Stimulated activated CD8-positive, alpha-beta memory T cell treated with anti-CD3 and anti-CD28 coated beads, Interleukin-2, amount 100 ng/mL, for 48 hours (primary cell): ENCODE results near the gene MYBPC2.

Experiments used
- DNase-seq, 2 donors: peaks; one replicate each; pipeline ENCODE4 v3.0.0-alpha.2; 2020; ENCODE audit warnings: low read depth in 2 of 2

MYBPC2 gene

DNA sequence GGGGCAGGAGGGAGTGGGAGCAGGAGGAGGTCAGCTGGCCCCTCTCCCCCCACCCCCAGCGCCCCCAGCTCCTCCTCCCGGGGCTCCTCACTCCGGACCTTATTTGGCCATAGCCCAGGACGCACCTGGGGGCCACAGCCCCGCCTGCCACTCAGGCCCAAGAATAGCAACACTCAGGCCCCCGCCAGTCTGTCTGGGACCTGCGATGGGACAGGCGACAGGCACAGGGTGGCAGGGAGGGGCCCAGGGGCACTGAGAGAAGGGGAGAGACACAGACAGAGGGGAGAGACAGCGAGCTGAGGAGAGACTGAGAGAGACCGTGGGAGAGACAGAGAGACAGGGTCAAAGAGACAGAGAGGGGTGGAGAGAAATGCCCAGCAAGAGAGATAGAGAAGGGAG is 68.1 kb downstream of the MYBPC2 start:
- DNase-seq: no peak

DNA sequence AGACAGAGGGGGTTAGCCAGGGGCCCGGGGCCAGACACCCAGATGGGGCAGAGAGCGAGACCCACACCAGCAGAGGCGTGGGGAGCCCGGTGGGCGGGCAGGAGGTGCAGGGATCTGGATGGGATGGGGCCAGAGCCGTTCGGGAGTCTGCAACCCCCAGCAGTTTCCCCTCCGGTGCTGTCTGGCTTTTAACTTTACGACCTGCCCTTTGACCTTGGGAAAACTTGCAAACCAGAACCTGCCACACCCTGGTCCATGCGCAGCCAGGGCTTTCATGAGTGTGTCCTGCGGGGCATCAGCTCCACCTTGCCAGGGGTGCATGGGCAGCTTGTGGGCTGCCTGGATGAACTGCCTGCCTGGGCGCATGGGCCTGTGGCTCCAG is 68.5 kb downstream of the MYBPC2 start:
- no peak for DNase-seq

DNA sequence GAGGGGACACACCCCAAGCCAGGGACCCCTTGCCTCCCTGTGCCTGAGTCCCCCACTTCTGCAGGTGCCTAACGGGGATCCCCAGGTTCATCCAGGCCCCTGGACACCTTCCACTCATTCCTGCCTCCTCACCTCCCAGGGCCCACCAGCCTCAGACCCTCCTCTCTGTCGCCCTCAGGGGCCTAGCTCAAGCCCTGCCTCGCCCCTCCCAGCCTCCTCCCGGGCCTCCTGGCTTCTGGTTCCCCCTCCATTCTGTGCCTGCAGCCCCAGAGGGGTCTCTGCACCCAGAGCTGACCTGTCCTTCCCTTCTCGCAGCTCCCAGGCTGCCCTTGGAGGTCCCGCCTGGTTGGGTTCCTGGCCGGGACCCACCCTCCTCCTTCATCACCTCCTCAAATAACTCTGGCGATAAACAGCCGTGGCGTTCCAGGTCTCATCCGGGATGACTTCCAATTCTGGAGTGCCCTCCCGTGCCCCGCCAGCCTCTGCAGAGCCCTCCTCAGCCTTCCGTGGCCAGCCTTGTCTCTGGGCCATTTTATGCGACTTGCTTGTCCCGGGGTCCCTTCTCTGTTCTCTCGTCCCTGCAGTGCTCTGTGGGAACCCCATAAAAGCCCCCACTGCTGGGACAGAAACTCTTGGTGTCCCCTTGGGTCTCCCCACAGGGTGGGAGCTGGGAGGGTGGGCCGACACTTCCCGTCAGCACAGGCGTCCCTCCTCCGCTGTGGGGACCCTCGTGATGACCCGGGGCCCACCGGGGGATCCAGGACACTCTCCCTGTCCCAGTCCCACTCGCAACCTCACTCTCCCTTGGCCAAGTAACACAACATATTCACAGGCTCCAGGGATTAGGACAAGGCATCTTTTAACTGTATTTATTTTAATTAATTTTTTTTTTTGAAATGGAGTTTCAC is 69.1 kb downstream of the MYBPC2 start:
- no peak for DNase-seq

DNA sequence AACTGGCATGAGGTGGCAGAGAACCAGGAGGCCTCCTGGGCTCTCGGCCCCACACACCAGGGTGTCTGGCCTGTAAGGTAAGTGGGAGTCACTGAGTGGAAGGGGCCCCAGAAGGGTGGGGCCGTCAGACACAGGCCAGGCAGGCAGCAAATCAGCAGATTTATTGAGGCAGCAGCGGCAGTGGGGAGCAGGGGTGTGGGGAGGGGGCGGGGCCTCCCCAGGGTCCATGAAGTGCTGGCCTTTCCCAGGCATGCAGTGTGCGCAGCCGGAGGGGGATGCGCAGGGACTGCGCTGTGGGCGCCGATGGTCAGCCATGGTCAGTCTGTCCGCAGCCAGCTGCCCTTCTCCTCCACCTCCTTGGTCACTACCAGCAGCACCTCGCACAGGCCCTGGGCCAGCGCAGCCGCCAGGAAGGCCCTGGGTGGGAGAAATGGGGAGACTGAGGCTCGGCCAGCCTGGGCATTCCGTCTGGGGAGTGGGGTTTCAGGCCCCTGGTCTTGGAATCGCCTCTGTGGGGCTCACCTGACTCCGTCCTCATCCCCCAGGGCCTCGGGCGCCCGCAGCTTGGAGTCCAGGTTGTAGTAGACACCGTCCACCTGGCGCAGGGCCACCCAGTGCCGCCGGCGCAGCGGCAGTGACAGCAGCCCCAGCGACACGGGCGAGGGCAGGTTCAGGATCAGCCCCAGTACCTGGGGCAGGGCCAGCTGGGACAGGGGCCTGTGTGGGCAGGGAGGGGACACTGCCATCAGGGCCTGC is 73.3 kb downstream of the MYBPC2 start:
- DNase-seq: no peak

DNA sequence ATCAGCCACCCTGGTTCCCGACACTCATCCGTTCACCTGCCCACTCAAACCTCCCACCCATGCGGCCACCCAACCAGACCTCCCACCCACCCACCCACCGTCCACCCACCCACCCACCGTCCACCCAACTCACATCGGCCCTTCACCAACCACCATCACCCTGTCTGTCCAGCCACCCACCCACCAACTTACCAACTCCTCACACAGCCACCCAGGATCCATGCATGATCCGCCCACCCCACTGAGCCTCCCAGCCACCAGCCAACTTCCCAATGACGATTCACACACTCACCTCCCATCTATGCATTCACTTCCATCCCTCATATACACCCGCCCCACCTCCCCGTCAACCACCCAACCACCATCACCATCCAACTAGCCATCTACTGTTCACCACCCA is 74.0 kb downstream of the MYBPC2 start:
- DNase-seq: no peak

DNA sequence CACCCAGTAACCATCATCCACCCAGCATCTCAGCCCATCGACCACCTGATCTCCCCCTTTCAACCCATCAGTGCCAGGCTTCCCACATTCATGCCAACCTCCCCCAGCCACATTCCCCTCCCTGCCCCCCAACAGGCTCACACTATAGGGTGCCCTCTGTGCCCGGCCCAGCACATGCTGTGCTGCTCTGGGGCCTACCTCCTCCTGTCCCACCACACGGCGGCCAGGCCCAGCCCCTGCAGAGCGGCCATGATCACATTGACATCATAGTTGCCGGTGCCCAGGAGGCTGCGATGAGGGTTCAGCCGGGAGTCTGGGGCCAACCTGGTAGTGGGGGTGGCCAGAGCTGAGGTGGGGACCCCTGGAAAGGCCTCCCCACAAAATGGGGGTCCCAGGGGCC is 74.7 kb downstream of the MYBPC2 start:
- no peak for DNase-seq

DNA sequence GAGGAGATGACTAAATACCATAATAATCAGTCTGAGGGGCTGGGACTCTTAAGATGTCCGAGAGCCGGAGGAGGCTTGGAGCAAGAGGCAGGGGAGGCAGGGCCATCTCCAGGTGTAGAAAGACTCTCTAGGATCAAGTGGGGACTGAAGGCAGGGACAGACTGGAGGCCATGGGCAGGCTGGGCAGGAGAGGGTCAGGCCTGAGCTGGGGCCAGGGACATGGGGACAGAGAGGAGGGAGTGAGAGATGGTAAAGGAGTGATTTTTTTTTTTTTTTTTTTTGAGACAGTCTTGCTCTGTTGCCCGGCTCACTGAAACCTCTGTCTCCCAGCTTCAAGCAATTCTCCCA is 76.1 kb downstream of the MYBPC2 start:
- DNase-seq: no peak

DNA sequence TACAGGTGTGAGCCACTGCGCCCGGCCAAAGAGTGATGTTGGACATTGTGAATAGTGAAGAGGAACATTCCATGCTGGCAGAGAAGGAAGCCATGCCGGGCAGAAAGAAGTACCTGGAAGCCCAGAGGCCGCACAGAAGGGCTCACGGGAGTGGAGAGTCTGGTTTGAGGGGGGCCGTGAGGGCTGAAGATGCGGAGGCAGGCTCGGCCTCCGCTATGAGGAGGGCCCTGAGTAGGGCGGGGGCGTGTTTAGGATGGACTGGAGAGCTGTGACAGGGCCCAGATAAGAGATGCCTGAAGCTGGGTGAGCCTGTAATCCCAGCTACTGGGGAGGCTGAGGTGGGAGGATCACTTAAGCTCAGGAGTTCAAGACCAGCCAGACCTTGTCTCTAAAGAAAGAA is 76.7 kb downstream of the MYBPC2 start:
- DNase-seq: no peak

DNA sequence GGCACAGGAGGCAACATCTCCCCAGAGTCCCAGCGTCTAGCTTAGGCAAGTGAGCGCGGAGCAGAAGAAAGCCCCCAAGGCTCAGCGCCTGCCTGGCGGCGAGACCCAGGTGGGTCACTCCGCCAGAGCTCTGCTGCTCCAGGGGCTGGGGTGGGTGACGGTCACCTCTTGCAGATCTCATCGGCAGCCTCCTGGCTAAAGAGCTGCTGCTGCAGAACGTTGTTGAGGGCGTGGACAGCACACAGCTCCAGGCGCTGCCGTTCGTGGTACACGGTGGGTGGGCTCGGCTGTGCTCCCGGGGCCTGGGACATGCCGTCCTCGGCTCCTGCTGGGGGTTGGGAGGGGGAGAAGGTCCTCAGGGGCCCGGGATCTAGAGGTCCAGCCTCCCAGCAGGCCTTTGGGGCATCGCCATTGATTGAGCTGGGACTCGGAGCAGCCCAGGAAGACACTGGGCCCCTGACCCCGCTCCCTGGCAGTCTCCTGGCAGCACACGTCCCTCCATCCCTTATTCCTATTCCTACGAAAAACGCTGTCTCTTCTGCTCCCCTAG is 77.5 kb downstream of the MYBPC2 start:
- DNase-seq: no peak

DNA sequence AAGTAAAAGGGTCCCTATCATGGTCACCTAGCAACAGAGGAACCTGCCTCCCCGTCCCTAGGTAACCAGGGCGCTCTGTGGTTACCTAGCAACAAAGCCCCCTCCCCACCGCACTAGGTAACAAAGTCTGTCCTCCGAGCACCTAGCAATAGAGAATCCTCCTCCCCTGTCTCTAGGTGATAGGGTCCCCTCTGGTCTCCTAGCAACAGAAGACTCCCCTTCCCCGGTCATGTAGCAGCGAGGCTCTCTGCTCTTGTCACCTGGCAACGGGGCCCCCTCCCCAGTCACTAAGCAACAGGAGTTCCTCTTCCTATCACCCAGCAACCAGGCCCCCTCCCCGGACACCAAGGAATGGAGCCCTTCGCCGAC is 78.0 kb downstream of the MYBPC2 start:
- DNase-seq: no peak

DNA sequence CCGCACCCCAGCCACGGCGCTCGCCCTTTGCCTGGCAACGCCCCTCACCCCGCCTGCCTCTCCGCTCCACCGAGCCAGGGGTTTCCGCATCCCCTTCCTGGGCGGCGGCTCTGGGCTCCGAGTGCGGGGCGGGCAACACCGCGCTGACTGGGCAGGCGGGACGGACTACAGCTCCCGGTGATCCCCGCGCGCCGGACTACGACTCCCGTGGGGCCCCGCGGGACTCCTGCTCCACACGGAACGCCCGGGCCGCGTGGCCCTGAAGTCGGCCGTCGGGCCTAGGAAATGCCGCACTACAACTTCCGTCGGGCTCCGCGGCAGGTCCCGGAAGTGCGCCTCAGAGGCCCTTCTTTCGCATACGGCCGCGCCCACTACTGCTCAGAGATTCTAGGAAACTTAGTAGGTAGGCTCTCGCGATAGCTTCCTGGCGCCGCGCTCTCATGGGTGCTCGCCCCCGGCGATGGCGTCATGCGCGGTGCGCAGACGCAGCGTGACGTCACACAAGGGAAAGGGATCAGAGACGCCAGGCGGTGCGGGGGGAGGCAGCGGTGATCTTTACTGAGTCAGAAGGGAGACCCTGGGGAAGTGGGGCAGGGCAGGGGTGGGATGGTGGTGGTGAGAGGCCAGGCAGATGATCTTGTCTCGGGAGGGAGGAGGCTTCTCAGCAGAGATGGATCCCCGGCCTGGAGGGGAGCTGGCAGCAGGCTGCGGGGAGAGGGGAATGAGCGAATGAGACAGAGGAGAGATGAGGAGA is 78.6 kb downstream of the MYBPC2 start, which contains the start of gene JOSD2:
Gene JOSD2 (minus strand): TSS at position 123 of the 754 bp plus-strand sequence. CDS start 760 bp downstream, outside the sequence.
- DNase-seq: peak; percentile 93

DNA sequence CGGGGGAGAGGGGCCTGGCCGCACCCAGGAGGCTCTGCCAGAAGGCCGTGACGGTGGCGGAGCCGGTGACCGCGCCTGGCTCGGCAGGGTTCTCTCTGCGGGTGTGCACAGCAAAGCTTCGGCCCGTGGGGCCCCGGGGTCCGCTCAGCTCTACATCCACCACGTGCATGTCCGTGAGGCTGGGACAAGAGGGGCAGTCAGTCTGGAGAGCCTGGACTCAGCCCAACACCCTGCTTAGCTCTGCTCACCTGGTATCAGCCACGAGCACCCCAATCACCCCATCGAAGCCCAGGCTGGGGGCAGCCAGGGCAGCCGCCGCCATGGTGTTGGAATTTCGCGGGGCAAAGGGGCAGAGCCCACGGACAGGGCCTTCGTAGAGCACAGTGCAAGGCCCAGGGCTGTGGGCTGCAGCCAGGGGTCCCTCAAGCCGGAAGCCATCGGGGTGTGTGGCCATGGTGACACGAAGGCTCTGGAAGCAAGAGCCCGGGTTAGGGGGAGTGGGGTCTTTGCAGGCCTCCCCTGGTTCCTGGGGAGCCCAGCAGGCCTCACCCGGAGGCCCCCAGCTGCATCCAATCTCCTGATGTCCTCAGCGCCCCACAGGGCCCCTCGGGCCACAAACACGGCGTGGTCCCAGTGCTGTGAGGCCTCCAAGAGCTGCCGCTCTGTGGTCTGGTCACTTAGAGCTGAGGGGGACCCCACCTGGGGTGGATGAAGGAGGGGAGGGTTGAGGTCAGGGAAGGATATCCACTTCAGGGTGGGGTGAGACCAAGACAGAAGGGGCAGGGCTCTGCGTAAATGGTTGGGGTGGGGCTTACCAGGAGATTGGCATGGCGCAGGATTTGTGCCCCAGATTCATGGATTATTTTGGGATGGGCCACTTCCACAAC is 79.7 kb downstream of the MYBPC2 start:
- no peak for DNase-seq

DNA sequence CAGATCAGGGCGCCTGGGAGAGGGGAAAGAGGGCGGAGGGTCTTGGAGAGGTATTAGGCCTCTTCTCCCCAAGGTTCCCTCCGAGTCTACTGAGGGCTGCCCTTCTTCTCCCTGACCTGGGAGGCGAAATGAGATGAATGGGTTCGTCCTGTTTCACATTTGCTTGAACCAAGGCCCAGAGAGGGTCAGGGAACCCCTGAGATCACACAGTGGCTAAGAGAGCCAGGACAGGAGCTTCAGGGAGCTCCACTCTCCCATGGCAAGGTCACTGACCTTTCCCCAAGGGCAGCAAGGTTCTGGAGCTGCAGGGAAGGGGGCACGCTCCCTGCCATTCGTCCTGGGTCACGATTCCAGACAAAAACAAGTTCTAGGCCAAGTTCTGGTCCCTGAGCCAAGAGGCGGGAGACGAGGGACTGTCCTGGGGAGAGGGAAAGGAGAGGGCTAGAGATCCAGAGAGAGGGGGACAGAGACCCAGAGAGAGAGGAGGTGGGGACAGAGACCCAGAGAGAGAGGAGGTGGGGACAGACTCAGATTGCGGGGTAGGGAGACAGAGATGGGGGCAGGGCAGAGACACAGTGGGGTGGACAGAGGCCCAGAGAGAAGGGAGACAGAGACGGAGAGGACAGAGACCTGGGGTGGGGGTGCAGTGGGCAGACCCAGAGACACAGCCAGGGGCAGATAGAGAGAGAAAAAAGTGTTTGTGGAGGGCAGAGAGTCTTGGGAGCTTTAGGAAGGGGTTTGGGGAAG is 80.5 kb downstream of the MYBPC2 start:
- no peak for DNase-seq

DNA sequence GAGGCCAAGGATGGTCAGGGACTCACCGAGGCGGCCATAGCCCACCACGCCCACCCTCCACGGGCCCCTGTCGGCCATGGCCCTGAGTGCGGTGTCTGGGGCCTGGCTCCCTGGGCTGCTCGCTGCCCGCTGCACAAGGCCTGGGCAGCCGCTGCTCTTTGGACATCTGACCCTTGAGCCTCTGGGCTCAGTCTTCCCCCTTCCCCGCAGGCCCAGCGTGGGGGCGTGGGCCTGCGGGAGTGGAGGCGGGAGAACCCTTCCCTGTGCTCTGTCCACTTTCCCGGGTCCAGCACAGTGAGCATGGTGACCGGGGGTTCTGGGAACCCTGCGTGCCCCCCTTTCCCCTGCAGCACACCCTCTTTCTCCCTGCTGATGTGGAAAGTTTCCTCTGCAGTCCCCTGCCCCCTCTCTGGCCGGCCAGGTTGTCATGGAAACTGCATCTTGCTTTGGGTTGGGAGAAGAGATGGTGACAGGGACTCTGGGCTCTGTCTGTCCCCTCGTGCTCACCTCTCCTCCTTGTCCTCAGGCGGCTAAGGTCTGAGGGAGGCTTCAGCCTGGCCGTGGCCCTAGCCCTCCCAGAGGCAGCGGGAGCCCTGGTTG is 81.2 kb downstream of the MYBPC2 start, which contains the start of gene ASPDH:
Gene ASPDH (minus strand): TSS at position 168 of the 600 bp plus-strand sequence. CDS start 90 bp downstream, at position 78.
- no peak for DNase-seq

DNA sequence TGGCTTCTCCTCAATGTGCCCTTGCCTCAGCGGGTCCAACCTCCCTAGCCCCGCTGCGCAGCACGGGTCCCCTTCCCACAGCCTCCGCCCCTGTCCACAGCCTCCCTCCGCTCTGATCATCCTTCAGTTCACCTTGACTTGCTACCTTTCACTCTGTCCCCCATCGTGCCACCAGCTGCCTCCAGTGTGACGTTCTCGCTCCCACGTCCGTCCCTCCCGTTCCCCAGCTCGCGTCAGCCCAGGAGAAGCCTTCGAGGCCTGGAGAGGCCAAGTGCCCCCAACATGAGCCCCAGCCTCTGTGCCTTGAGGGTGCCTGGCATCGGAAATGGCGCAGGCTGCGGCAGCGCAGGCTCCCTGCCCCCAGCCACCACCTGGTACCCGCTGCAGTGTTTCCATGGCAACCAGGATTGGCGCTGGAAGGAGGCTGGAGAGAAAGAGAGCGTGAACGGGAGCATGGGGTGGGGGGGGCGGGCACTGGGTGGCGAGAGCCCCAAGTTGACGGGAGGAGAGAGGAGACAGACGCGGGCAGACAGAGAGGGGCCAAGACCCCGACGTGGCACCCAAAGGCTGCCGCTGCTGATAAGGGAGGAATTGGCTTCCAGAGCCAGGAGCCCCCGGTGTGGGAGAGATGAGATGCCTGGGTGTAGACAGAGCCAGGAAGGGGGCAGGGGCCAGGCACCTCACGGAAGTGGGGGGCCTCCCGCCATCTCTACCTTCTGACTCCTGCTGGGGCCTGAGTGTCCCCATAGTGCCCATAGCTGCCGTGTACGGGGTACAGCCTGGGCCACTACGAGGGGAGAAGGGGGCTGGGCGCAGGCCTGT is 81.9 kb downstream of the MYBPC2 start:
- no peak for DNase-seq

DNA sequence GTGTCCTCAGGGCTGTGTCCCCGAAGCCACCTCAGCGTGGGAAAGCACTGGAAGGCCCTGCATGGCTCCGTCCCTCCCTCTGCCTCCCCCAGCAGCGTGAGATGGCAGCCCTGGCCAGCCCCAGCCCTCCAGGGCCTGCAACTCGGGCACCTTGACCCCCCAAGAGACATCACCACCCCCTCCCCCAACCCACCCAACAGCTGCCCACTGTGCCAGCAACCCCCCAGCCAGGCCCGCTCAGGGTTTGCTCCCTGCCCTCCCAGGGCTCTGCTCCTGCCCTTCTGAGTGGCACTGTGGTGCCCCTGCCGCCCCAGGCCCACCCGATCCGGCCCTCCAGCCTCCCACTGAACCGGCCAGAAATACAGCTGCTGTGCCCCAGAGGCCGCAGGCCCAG is 82.5 kb downstream of the MYBPC2 start:
- no peak for DNase-seq
